ENCODE data around the gene CFAP61.

GRCh38 chr20:20340443-20340842, 288.1 kb downstream of the CFAP61 start:
- TF ChIP-seq REST (IDR thresholded peaks at IDR 0.05; ENCODE audit: unreplicated experiment): no peak
- TF ChIP-seq CTCF (conservative IDR thresholded peaks at IDR 0.05; ENCODE audit: low read depth in 2 of 2): no peak
- no peak for TF ChIP-seq POLR2AphosphoS5 (IDR thresholded peaks at IDR 0.05; ENCODE audit: low read depth)
- TF ChIP-seq EZH2 (IDR thresholded peaks at IDR 0.05; ENCODE audit: low read depth, unreplicated experiment): no peak
- no peak for TF ChIP-seq ETS1 (IDR thresholded peaks at IDR 0.05)
- TF ChIP-seq JUNB (IDR thresholded peaks at IDR 0.05; ENCODE audit: unreplicated experiment): no peak
- TF ChIP-seq CREB1 (CRISPR knock-in tag; IDR thresholded peaks at IDR 0.05; ENCODE audit: low read depth): no peak
- no peak for TF ChIP-seq EZH2phosphoT487 (IDR thresholded peaks at IDR 0.05; ENCODE audit: unreplicated experiment)
- TF ChIP-seq ZNF331 (CRISPR knock-in tag; IDR thresholded peaks at IDR 0.05; ENCODE audit: low read depth): no peak

Data from GM23338 (cell line).